GM06990 (cell line): ENCODE measurements around the gene CDPF1.

Experiments used
- DNase-seq: peaks from one replicate; pipeline ENCODE4 v3.0.0-alpha.2; 2011; ENCODE audit not compliant: insufficient read length; ENCODE audit errors: extremely low read depth
- H3K27me3 ChIP-seq: replicated peaks from 2 replicates; pipeline ENCODE4 v1.6.0; 2011; ENCODE audit warnings: low read length; ENCODE audit not compliant: control insufficient read depth, insufficient read depth
- H3K36me3 ChIP-seq: 2 replicates; pipeline ENCODE4 v1.5.1; 2011; ENCODE audit warnings: low read length; ENCODE audit not compliant: control insufficient read depth, insufficient read depth
- H3K4me3 ChIP-seq: replicated peaks from 2 replicates; pipeline ENCODE4 v1.5.1; 2011; ENCODE audit warnings: low read depth, mild to moderate bottlenecking, control low read depth, low read length
- CTCF ChIP-seq: IDR thresholded peaks from 2 replicates; pipeline ENCODE4 v1.5.1; 2011; ENCODE audit warnings: low read length, control low read depth, mild to moderate bottlenecking, inconsistent platforms; ENCODE audit not compliant: insufficient read depth, poor library complexity, severe bottlenecking

The CDPF1 gene

GRCh38 chr22:46294784-46295183 is 44.7 kb upstream of the CDPF1 start:
- no peak for DNase-seq
- TF ChIP-seq CTCF: no peak
- Histone ChIP-seq H3K4me3 (no peak overlapping the region), H3K27me3 (no peaks in the 10 kb centered on the region), H3K36me3 (peaks cover 15% of the 10 kb centered on the region)

GRCh38 chr22:46293577-46294260 is 43.6 kb upstream of the CDPF1 start:
- Histone ChIP-seq H3K36me3 (peaks cover 11% of the 10 kb centered on the region), H3K27me3 (no peaks in the 10 kb centered on the region), H3K4me3 (no peak overlapping the region)
- no peak for DNase-seq
- no peak for TF ChIP-seq CTCF

- TF ChIP-seq CTCF: no peak
- no peak for DNase-seq
- Histone ChIP-seq H3K36me3 (peaks cover 11% of the 10 kb centered on the region), H3K27me3 (no peaks in the 10 kb centered on the region), H3K4me3 (no peak overlapping the region)
Observed at GRCh38 chr22:46292732-46293131, 42.6 kb upstream of the CDPF1 start.

- H3K27me3 ChIP-seq: no peaks in the 10 kb centered on the region
- TF ChIP-seq CTCF: no peak
- H3K36me3 ChIP-seq: peaks cover 11% of the 10 kb centered on the region
- H3K4me3 ChIP-seq: no peak overlapping the region
- DNase-seq: no peak
Observed at GRCh38 chr22:46292173-46292572, 42.1 kb upstream of the CDPF1 start.

GRCh38 chr22:46290843-46291785 is 41.0 kb upstream of the CDPF1 start:
- Histone ChIP-seq H3K36me3 (peaks cover 13% of the 10 kb centered on the region), H3K27me3 (no peaks in the 10 kb centered on the region), H3K4me3 (no peak overlapping the region)
- no peak for TF ChIP-seq CTCF
- DNase-seq: no peak
